GM23338 (cell line): ENCODE measurements around the gene NCAPD3. TPM values are rescaled to one million over a fixed set of nuclear protein-coding genes. Genes with fewer than 3 reads are reported as not detected.

Experiments used
- ATAC-seq: fragments of 200-7000 bp; cut with Tn5 transposase; 3 replicates; pipeline ENCODE4 v1.9.1; 2020
- DNase-seq: peaks from one replicate; pipeline ENCODE4 v3.0.0-alpha.2; 2015; ENCODE audit warnings: low spot score
- H2AFZ ChIP-seq: fragments of 200-600 bp; sonication (generic); 2 replicates; pipeline ENCODE4 v1.8.0; 2016; ENCODE audit warnings: antibody characterized with exemption, mild to moderate bottlenecking, moderate library complexity
- H3F3A ChIP-seq: fragments of 200-600 bp; sonication (generic); replicated peaks from 2 replicates; pipeline ENCODE4 v1.8.0; 2017; ENCODE audit warnings: antibody characterized with exemption, mixed run types, low read depth
- H3K27ac ChIP-seq: fragments of 200-600 bp; sonication (generic); 2 replicates; pipeline ENCODE4 v1.6.1; 2016; ENCODE audit warnings: low read depth
- H3K27me3 ChIP-seq: fragments of 200-600 bp; sonication (generic); 2 replicates; pipeline ENCODE4 v1.8.0; 2016; ENCODE audit warnings: mild to moderate bottlenecking, mixed run types, moderate library complexity; ENCODE audit not compliant: insufficient read depth
- H3K36me3 ChIP-seq: fragments of 200-600 bp; sonication (generic); 2 replicates; pipeline ENCODE4 v1.8.0; 2016; ENCODE audit warnings: mild to moderate bottlenecking; ENCODE audit not compliant: insufficient read depth
- H3K4me1 ChIP-seq: fragments of 200-600 bp; sonication (generic); 2 replicates; pipeline ENCODE4 v1.8.0; 2016; ENCODE audit warnings: mild to moderate bottlenecking, moderate library complexity; ENCODE audit not compliant: insufficient read depth
- H3K4me2 ChIP-seq: fragments of 200-600 bp; sonication (generic); 2 replicates; pipeline ENCODE4 v1.7.1; 2017; ENCODE audit warnings: mixed run types
- H3K4me3 ChIP-seq: fragments of 200-600 bp; sonication (generic); 2 replicates; pipeline ENCODE4 v1.6.1; 2016; ENCODE audit warnings: mixed run types
- H3K79me2 ChIP-seq: fragments of 200-600 bp; sonication (generic); replicated peaks from 2 replicates; pipeline ENCODE4 v1.8.0; 2017; ENCODE audit warnings: mild to moderate bottlenecking; ENCODE audit not compliant: insufficient read depth
- H3K9me2 ChIP-seq: fragments of 200-600 bp; sonication (generic); 2 replicates; pipeline ENCODE4 v1.8.0; 2017; ENCODE audit not compliant: insufficient read depth
- H4K20me1 ChIP-seq: fragments of 200-600 bp; sonication (generic); replicated peaks from 2 replicates; pipeline ENCODE4 v1.8.0; 2017; ENCODE audit warnings: mild to moderate bottlenecking; ENCODE audit not compliant: insufficient read depth
- H3K27ac Mint-ChIP-seq: 2 replicates; pipeline ENCODE4 v1.8.0; 2020; ENCODE audit warnings: inconsistent platforms, mild to moderate bottlenecking, moderate library complexity, mixed read lengths
- H3K27me3 Mint-ChIP-seq: 3 replicates; pipeline ENCODE4 v1.8.0; 2022; ENCODE audit warnings: low read depth, mild to moderate bottlenecking, moderate library complexity, mixed read lengths, inconsistent platforms; ENCODE audit not compliant: insufficient read depth, poor library complexity
- H3K36me3 Mint-ChIP-seq: 3 replicates; pipeline ENCODE4 v1.8.0; 2021; ENCODE audit warnings: low read depth, mild to moderate bottlenecking, inconsistent platforms, moderate library complexity, mixed read lengths
- H3K4me1 Mint-ChIP-seq: 3 replicates; pipeline ENCODE4 v1.8.0; 2020; ENCODE audit warnings: mild to moderate bottlenecking, inconsistent platforms, mixed read lengths
- H3K4me3 Mint-ChIP-seq: 3 replicates; pipeline ENCODE4 v1.8.0; 2021; ENCODE audit warnings: moderate library complexity, mild to moderate bottlenecking, inconsistent platforms, mixed read lengths
- H3K9me3 Mint-ChIP-seq: 3 replicates; pipeline ENCODE4 v1.8.0; 2020; ENCODE audit warnings: moderate library complexity, mild to moderate bottlenecking, inconsistent platforms, mixed read lengths
- EZH2phosphoT487 ChIP-seq: fragments of 200-600 bp; sonication (generic); IDR thresholded peaks from one replicate; pipeline ENCODE4 v1.8.1; 2018; ENCODE audit warnings: antibody characterized with exemption; ENCODE audit not compliant: unreplicated experiment
- JUNB ChIP-seq: IDR thresholded peaks from one replicate; pipeline ENCODE4 v1.6.1; 2016; ENCODE audit warnings: antibody characterized with exemption; ENCODE audit not compliant: unreplicated experiment
- NANOG ChIP-seq: IDR thresholded peaks from 2 replicates; pipeline ENCODE4 v1.6.1; 2016; ENCODE audit warnings: antibody characterized with exemption, borderline replicate concordance
- STAT1 ChIP-seq: IDR thresholded peaks from one replicate; pipeline ENCODE4 v1.6.1; 2016; ENCODE audit warnings: antibody characterized with exemption; ENCODE audit not compliant: unreplicated experiment
- ZNF114 ChIP-seq: fragments of 250-450 bp; sonication (Bioruptor Pico); IDR thresholded peaks from 2 replicates; pipeline ENCODE4 v1.5.0; 2020; ENCODE audit warnings: mild to moderate bottlenecking, moderate library complexity
- ZNF331 ChIP-seq: fragments of 250-450 bp; sonication (Bioruptor Pico); IDR thresholded peaks from 2 replicates; pipeline ENCODE4 v1.5.0; 2020; ENCODE audit warnings: low read depth, mild to moderate bottlenecking, moderate library complexity
- polyA plus RNA-seq: library from polyadenylated mRNA; unstranded; fragments of >200 nt; fragmentation: Nextera tagmentation; extraction: Ambion mirVana; gene quantifications from 2 replicates; pipeline ENCODE4 v1.2.1, GENCODE V29; 2016
- total RNA-seq: library from RNA; depleted of rRNA; stranded (reverse); fragments of >200 nt; shearing (Covaris generic); gene quantifications from 2 replicates; pipeline ENCODE4 v1.2.3, GENCODE V29; 2014
- TF ChIP-seq, protein P1 (sequence below): fragments of 250-450 bp; sonication (Bioruptor Pico); IDR thresholded peaks from 2 replicates; pipeline ENCODE4 v1.5.0; 2020; ENCODE audit warnings: mild to moderate bottlenecking, moderate library complexity

Gene NCAPD3
- total and polyA plus RNA-seq, 2 experiments from 2014 or later, result 37.1 to 49.8 TPM

DNA sequence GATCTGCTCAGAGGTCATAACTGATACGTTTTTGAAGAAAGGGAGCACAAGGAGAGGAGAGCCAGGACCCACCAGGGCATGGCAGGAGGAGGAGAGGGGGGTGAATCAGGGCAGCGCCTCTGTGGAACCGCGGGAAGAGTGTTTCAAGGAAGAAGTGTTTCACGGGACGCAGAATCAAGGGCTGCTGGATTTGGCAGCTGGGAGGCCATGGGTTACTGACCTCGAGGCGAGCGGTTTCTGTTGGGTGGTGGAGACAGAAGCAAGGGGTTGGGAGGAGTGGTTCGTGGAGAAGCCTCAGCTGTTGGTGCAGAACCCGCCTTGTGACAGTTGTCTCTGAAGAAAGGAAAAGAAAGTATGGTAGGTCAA, 13.8 kb upstream of the NCAPD3 start (continued):
- TF ChIP-seq, protein P1, sequence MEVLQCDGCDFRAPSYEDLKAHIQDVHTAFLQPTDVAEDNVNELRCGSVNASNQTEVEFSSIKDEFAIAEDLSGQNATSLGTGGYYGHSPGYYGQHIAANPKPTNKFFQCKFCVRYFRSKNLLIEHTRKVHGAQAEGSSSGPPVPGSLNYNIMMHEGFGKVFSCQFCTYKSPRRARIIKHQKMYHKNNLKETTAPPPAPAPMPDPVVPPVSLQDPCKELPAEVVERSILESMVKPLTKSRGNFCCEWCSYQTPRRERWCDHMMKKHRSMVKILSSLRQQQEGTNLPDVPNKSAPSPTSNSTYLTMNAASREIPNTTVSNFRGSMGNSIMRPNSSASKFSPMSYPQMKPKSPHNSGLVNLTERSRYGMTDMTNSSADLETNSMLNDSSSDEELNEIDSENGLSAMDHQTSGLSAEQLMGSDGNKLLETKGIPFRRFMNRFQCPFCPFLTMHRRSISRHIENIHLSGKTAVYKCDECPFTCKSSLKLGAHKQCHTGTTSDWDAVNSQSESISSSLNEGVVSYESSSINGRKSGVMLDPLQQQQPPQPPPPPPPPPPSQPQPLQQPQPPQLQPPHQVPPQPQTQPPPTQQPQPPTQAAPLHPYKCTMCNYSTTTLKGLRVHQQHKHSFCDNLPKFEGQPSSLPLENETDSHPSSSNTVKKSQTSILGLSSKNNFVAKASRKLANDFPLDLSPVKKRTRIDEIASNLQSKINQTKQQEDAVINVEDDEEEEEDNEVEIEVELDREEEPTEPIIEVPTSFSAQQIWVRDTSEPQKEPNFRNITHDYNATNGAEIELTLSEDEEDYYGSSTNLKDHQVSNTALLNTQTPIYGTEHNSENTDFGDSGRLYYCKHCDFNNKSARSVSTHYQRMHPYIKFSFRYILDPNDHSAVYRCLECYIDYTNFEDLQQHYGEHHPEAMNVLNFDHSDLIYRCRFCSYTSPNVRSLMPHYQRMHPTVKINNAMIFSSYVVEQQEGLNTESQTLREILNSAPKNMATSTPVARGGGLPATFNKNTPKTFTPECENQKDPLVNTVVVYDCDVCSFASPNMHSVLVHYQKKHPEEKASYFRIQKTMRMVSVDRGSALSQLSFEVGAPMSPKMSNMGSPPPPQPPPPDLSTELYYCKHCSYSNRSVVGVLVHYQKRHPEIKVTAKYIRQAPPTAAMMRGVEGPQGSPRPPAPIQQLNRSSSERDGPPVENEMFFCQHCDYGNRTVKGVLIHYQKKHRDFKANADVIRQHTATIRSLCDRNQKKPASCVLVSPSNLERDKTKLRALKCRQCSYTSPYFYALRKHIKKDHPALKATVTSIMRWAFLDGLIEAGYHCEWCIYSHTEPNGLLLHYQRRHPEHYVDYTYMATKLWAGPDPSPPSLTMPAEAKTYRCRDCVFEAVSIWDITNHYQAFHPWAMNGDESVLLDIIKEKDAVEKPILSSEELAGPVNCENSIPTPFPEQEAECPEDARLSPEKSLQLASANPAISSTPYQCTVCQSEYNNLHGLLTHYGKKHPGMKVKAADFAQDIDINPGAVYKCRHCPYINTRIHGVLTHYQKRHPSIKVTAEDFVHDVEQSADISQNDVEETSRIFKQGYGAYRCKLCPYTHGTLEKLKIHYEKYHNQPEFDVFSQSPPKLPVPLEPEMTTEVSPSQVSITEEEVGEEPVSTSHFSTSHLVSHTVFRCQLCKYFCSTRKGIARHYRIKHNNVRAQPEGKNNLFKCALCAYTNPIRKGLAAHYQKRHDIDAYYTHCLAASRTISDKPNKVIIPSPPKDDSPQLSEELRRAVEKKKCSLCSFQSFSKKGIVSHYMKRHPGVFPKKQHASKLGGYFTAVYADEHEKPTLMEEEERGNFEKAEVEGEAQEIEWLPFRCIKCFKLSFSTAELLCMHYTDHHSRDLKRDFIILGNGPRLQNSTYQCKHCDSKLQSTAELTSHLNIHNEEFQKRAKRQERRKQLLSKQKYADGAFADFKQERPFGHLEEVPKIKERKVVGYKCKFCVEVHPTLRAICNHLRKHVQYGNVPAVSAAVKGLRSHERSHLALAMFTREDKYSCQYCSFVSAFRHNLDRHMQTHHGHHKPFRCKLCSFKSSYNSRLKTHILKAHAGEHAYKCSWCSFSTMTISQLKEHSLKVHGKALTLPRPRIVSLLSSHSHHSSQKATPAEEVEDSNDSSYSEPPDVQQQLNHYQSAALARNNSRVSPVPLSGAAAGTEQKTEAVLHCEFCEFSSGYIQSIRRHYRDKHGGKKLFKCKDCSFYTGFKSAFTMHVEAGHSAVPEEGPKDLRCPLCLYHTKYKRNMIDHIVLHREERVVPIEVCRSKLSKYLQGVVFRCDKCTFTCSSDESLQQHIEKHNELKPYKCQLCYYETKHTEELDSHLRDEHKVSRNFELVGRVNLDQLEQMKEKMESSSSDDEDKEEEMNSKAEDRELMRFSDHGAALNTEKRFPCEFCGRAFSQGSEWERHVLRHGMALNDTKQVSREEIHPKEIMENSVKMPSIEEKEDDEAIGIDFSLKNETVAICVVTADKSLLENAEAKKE, result no peak
- TF ChIP-seq NANOG (no peak), ZNF114 (CRISPR knock-in tag) (no peak), STAT1 (no peak)

DNA sequence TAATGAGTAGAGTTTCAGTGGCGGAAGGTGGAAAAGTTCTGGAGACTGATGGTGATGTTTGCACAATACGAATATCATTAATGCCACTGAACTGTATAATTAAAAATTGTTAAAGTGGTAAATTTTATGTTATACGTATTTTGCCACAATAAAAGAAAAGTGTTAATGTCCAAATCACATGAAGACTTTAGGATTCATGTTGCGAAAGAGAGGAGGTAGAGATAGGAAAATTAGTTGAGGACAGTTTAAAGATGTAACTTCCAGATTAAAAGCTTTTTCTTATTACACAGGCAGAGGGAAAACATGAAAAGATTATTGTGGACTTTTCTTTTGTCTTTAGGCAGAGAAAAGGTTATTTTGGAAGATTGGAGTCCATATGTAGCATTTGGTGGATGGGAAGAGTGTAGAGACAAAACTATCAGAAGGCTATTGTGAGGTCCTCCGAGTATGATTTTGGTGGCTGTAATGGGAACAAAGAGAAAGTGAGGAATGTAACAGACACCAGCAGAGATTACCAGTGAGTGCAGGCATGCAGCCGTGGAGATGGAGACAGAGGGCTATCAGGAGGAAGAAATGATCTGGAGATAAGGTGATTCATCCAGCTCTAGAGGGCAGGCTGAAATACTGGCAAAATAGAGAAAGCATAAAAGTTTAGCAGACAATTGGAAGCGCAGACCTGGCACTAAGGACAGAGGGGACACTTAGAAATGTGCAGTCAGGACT, 13.2 kb upstream of the NCAPD3 start:
- Mint-ChIP-seq H3K27me3 (peaks cover 3% of the 10 kb centered on the region), H3K4me1 (peaks cover 2% of the 10 kb centered on the region), H3K9me3 (no peaks in the 10 kb centered on the region), H3K4me3 (no peak overlapping the region), H3K36me3 (peaks cover 3% of the 10 kb centered on the region; the same call in 2 of the 3 replicates), H3K27ac (no peak overlapping the region)
- Histone ChIP-seq H3K79me2 (0 out of 2 replicates have a peak, but pooled peaks cover 6% of the 10 kb centered on the region), H3F3A (no peaks in the 10 kb centered on the region), H3K4me2 (no peak overlapping the region), H4K20me1 (0 out of 2 replicates have a peak, but pooled peaks cover 3% of the 10 kb centered on the region), H3K27me3 (no peaks in the 10 kb centered on the region), H3K27ac (no peak overlapping the region), H3K36me3 (no peaks in the 10 kb centered on the region), H2AFZ (no peak overlapping the region), H3K4me1 (no peaks in the 10 kb centered on the region), H3K4me3 (no peak overlapping the region), H3K9me2 (no peaks in the 10 kb centered on the region)
- DNase-seq (no peak), ATAC-seq (no peak)
- TF ChIP-seq, protein P1, result no peak
- TF ChIP-seq EZH2phosphoT487 (no peak), JUNB (no peak), ZNF331 (CRISPR knock-in tag) (no peak)
